Keratinocyte (primary cell): ENCODE results near the gene HELB. TPM values are rescaled to one million over a fixed set of nuclear protein-coding genes. Genes with fewer than 3 reads are reported as not detected.

Source experiments
- DNase-seq: peaks from one replicate; pipeline ENCODE4 v3.0.0-alpha.2; 2011; ENCODE audit warnings: low read depth, missing footprints, low spot score
- FAIRE-seq: peaks from 2 replicates; lab custom pipeline; 2011; peaks lifted over from hg19 to GRCh38; lab: Jason Lieb, UNC
- H2AFZ ChIP-seq: 2 replicates; pipeline ENCODE4 v1.6.0; 2012; ENCODE audit warnings: low read length, control low read depth, inconsistent platforms; ENCODE audit not compliant: control insufficient read depth
- H3K27ac ChIP-seq: 2 replicates; pipeline ENCODE4 v1.5.1; 2011; ENCODE audit warnings: low read length; ENCODE audit not compliant: control insufficient read depth, insufficient read depth
- H3K27me3 ChIP-seq: 3 replicates; pipeline ENCODE4 v1.6.0; 2011; ENCODE audit warnings: low read length; ENCODE audit not compliant: control insufficient read depth, insufficient read depth; ENCODE audit errors: extremely low read depth
- H3K36me3 ChIP-seq, 2 experiments: 2 replicates in 1 of 2; 3 replicates in 1 of 2; pipeline ENCODE4 v1.5.1; 2011; ENCODE audit warnings: low read length in 2 of 2, mild to moderate bottlenecking in 1 of 2; ENCODE audit not compliant: control insufficient read depth in 2 of 2, insufficient read depth in 2 of 2; ENCODE audit errors: extremely low read depth in 1 of 2
- H3K4me1 ChIP-seq: 3 replicates; pipeline ENCODE4 v1.5.1; 2011; ENCODE audit warnings: low read length; ENCODE audit not compliant: control insufficient read depth, insufficient read depth; ENCODE audit errors: extremely low read depth
- H3K4me2 ChIP-seq: 3 replicates; pipeline ENCODE4 v1.6.0; 2011; ENCODE audit warnings: low read depth, low read length; ENCODE audit not compliant: control insufficient read depth, insufficient read depth; ENCODE audit errors: extremely low read depth
- H3K4me3 ChIP-seq, 3 experiments: fragments of 200-600 bp in 1 of 3; sonication (generic) in 1 of 3; 2 replicates in 2 of 3; 3 replicates in 1 of 3; pipeline ENCODE4 v1.5.1; 2011 to 2016; ENCODE audit warnings: low read length in 3 of 3, mild to moderate bottlenecking in 3 of 3, control low read depth in 2 of 3, inconsistent platforms in 1 of 3, low read depth in 1 of 3, mixed read lengths in 1 of 3, mixed run types in 1 of 3, moderate library complexity in 1 of 3; ENCODE audit not compliant: control insufficient read depth in 2 of 3, insufficient read depth in 2 of 3; ENCODE audit errors: extremely low read depth in 1 of 3
- H3K79me2 ChIP-seq: 2 replicates; pipeline ENCODE4 v1.6.0; 2012; ENCODE audit warnings: low read length; ENCODE audit not compliant: control insufficient read depth, insufficient read depth
- H3K9ac ChIP-seq: 3 replicates; pipeline ENCODE4 v1.6.0; 2011; ENCODE audit warnings: low read length; ENCODE audit not compliant: control insufficient read depth, insufficient read depth; ENCODE audit errors: extremely low read depth
- H3K9me1 ChIP-seq: 3 replicates; pipeline ENCODE4 v1.6.0; 2011; ENCODE audit warnings: low read length; ENCODE audit not compliant: control insufficient read depth, insufficient read depth; ENCODE audit errors: extremely low read depth
- H3K9me3 ChIP-seq: 2 replicates; pipeline ENCODE4 v1.5.1; 2012; ENCODE audit warnings: low read depth, low read length; ENCODE audit not compliant: control insufficient read depth
- H4K20me1 ChIP-seq: 3 replicates; pipeline ENCODE4 v1.6.0; 2011; ENCODE audit warnings: low read length; ENCODE audit not compliant: control insufficient read depth, insufficient read depth; ENCODE audit errors: extremely low read depth
- EZH2 ChIP-seq: IDR thresholded peaks from one replicate; pipeline ENCODE4 v1.6.1; 2012; ENCODE audit warnings: inconsistent platforms, mild to moderate bottlenecking, low read length, moderate library complexity
- dilution Hi-C: fragments of 300-500 bp; cut with MboI; formaldehyde crosslinking; loops from one replicate; pipeline ENCODE4 v1.7.0; 2020; ENCODE audit warnings: low sequenced_read_pairs; ENCODE audit not compliant: extremely low pct_ligation_motif_present
- polyA plus RNA-seq, 5 experiments: library from polyadenylated mRNA; depleted of rRNA in 3 of 5; stranded (reverse) in 3 of 5; stranded (forward) in 1 of 5; unstranded in 1 of 5; fragments of >200 nt; gene quantifications; 1 replicate in 1 of 5; 2 replicates in 3 of 5; 3 replicates in 1 of 5; pipeline versions ENCODE4 v1.2.1 to v1.2.3, GENCODE V29; 2011 to 2012; ENCODE audit warnings: missing spikeins in 2 of 5, low read depth in 1 of 5, low replicate concordance in 1 of 5
- TF ChIP-seq, protein P1 (sequence below), 3 experiments: IDR thresholded peaks in 1 of 3; conservative IDR thresholded peaks in 1 of 3; optimal IDR thresholded peaks in 1 of 3; 2 replicates in 2 of 3; 3 replicates in 1 of 3; pipeline versions ENCODE3 to v1.5.1; 2011; ENCODE audit warnings: low read length in 3 of 3, mild to moderate bottlenecking in 3 of 3, moderate library complexity in 2 of 3, control low read depth in 1 of 3, inconsistent platforms in 1 of 3; ENCODE audit not compliant: insufficient read depth in 2 of 3; ENCODE audit errors: extremely low read depth in 1 of 3

The HELB gene
- polyA plus RNA-seq, 1 donor (not counting 4 experiments of a cell fraction or from before 2014, with no cell fraction given), result 1.8 TPM

DNA sequence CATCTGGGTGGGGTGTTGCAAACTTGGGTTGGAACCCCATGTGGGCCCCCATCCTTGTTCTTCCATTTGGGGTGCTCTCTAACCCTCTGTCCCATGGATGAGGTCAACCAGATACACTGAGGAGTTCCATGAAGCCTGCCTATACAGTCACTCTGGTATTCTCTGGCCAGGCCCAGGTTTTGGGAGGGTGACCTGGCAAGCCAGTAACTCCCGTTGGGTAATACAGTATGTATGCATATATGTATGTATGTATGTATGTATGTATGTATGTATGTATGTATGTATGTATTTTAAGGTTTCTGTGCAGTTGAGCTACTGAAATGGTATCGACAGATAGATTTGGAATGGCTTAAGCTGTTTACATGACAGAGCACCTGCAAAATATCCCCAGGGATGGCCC is 12.8 kb upstream of the HELB start:
- Histone ChIP-seq H3K27me3 (no peaks in the 10 kb centered on the region), H2AFZ (no peak overlapping the region), H3K9me1 (no peaks in the 10 kb centered on the region), H3K4me1 (no peaks in the 10 kb centered on the region), H3K79me2 (no peaks in the 10 kb centered on the region), H3K36me3 (no peaks in the 10 kb centered on the region), H3K9ac (no peak overlapping the region), H4K20me1 (no peaks in the 10 kb centered on the region), H3K4me3 (no peak overlapping the region), H3K9me3 (no peaks in the 10 kb centered on the region), H3K4me2 (no peak overlapping the region), H3K27ac (no peak overlapping the region)
- DNase-seq (no peak), FAIRE-seq (no peak)
- dilution Hi-C loops, result no loop called here
- TF ChIP-seq, protein P1, sequence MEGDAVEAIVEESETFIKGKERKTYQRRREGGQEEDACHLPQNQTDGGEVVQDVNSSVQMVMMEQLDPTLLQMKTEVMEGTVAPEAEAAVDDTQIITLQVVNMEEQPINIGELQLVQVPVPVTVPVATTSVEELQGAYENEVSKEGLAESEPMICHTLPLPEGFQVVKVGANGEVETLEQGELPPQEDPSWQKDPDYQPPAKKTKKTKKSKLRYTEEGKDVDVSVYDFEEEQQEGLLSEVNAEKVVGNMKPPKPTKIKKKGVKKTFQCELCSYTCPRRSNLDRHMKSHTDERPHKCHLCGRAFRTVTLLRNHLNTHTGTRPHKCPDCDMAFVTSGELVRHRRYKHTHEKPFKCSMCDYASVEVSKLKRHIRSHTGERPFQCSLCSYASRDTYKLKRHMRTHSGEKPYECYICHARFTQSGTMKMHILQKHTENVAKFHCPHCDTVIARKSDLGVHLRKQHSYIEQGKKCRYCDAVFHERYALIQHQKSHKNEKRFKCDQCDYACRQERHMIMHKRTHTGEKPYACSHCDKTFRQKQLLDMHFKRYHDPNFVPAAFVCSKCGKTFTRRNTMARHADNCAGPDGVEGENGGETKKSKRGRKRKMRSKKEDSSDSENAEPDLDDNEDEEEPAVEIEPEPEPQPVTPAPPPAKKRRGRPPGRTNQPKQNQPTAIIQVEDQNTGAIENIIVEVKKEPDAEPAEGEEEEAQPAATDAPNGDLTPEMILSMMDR (optimal IDR thresholded peaks at IDR 0.05 in 1 of 3, IDR thresholded peaks at IDR 0.05 in 1 of 3, conservative IDR thresholded peaks at IDR 0.05 in 1 of 3; ENCODE audit: extremely low read depth in 1 of 3, insufficient read depth in 2 of 3, low read length in 3 of 3), result no peak
- TF ChIP-seq EZH2, result no peak

DNA sequence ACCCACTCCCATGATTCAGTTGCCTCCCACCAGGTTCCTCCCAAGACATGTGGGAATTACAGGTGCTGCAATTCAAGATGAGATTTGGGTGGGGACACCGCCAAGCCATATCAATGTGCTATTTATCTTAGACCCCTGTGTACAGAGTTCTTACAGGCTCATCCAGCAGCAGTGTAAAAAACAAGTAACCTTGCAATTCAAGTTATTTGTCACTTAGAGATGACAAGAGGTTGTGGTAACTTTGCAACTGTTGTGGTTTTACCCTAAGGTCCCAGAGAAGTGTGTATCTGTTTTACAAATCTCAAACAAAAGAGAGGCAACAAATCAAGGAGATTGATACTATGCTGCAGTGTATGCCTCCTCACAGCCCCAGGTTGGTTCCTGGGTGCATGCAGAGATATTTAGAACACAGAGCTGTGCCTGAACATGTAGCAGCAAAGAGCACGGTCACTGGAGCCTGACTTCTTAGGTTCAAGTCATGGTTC is 11.5 kb upstream of the HELB start:
- Histone ChIP-seq H3K36me3 (no peaks in the 10 kb centered on the region), H3K27ac (no peak overlapping the region), H3K4me1 (no peaks in the 10 kb centered on the region), H3K9ac (no peak overlapping the region), H3K9me3 (no peaks in the 10 kb centered on the region), H3K9me1 (no peaks in the 10 kb centered on the region), H3K79me2 (no peaks in the 10 kb centered on the region), H4K20me1 (no peaks in the 10 kb centered on the region), H2AFZ (no peak overlapping the region), H3K4me3 (no peak overlapping the region), H3K4me2 (no peak overlapping the region), H3K27me3 (no peaks in the 10 kb centered on the region)
- TF ChIP-seq, protein P1 (optimal IDR thresholded peaks at IDR 0.05 in 1 of 3, IDR thresholded peaks at IDR 0.05 in 1 of 3, conservative IDR thresholded peaks at IDR 0.05 in 1 of 3; ENCODE audit: extremely low read depth in 1 of 3, insufficient read depth in 2 of 3, low read length in 3 of 3), result no peak
- no peak for TF ChIP-seq EZH2
- dilution Hi-C loops, result no loop called here
- FAIRE-seq (peak; percentile 69), DNase-seq (no peak)
